Gastrocnemius medialis (tissue), 4 donors: ENCODE data around the gene WDR26.

Source experiments
- CTCF ChIP-seq, 5 experiments: fragments of 450-650 bp in 3 of 5; fragments of 200-600 bp in 2 of 5; sonication (generic) in 2 of 5; IDR thresholded peaks in 4 of 5; conservative IDR thresholded peaks in 1 of 5; 1 replicate in 4 of 5; 2 replicates in 1 of 5; pipeline ENCODE4 v1.5.1; 2016 to 2019; ENCODE audit warnings: antibody characterized with exemption in 5 of 5, mild to moderate bottlenecking in 3 of 5, moderate library complexity in 3 of 5
- POLR2A ChIP-seq, 2 donors: fragments of 450-650 bp; IDR thresholded peaks; one replicate each; pipeline ENCODE4 v1.6.1; 2017; ENCODE audit warnings: antibody characterized with exemption in 2 of 2, mild to moderate bottlenecking in 2 of 2, moderate library complexity in 2 of 2

GRCh38 chr1:224387302-224387912 is 47.2 kb downstream of the WDR26 start:
- TF ChIP-seq CTCF (IDR thresholded peaks at IDR 0.05 in 4 of 5, conservative IDR thresholded peaks at IDR 0.05 in 1 of 5) (no peak), POLR2A (IDR thresholded peaks at IDR 0.05) (no peak)
